HUES64 (cell line): Measurements from ENCODE around the gene SHFL.

Source experiments
- H3K27ac ChIP-seq: 2 replicates; pipeline ENCODE4 v1.7.0; 2013; ENCODE audit warnings: low read depth, low read length, inconsistent platforms
- H3K27me3 ChIP-seq: 2 replicates; pipeline ENCODE4 v1.6.1; 2013; ENCODE audit warnings: mild to moderate bottlenecking, low read length; ENCODE audit not compliant: insufficient read depth
- H3K36me3 ChIP-seq: 2 replicates; pipeline ENCODE4 v1.6.1; 2013; ENCODE audit warnings: mild to moderate bottlenecking, low read length; ENCODE audit not compliant: insufficient read depth
- H3K4me1 ChIP-seq: 2 replicates; pipeline ENCODE4 v1.6.1; 2013; ENCODE audit warnings: mild to moderate bottlenecking, low read length, moderate library complexity; ENCODE audit not compliant: insufficient read depth
- H3K4me3 ChIP-seq: 2 replicates; pipeline ENCODE4 v1.5.1; 2013; ENCODE audit warnings: mild to moderate bottlenecking, low read length, moderate library complexity
- H3K9ac ChIP-seq: 2 replicates; pipeline ENCODE4 v1.6.1; 2013; ENCODE audit warnings: mild to moderate bottlenecking, low read depth, low read length
- H3K9me3 ChIP-seq: 2 replicates; pipeline ENCODE4 v1.6.1; 2013; ENCODE audit warnings: low read depth, low read length; ENCODE audit not compliant: insufficient read depth
- WGBS: fragments of 150-250, 120-280 bp; methylation state at CpG from one replicate; pipeline ENCODE4 v1.1.7; 2013; ENCODE audit warnings: missing lambda C conversion rate; 5-methylcytosine and 5-hydroxymethylcytosine counted together

SHFL gene

GRCh38 chr19:10111405-10111811, 25.3 kb downstream of the SHFL start, which contains the start of gene P2RY11:
Gene P2RY11, plus strand, starts transcription at chr19:10111693. Its CDS starts 29 bp downstream, at chr19:10111722.
- H3K9me3 ChIP-seq, result no peaks in the 10 kb centered on the region
- H3K27me3 ChIP-seq, result no peaks in the 10 kb centered on the region
- peaks cover 5% of the 10 kb centered on the region for H3K4me1 ChIP-seq
- H3K4me3 ChIP-seq, result no peak within 1 kb of the TSS
- H3K27ac ChIP-seq, result no peak within 1 kb of the TSS
- peaks cover 63% of the 10 kb centered on the region for H3K36me3 ChIP-seq
- no peak within 1 kb of the TSS for H3K9ac ChIP-seq
- WGBS, result 93% methylated on average over 8 of the region's 8 CpGs

GRCh38 chr19:10112037-10112761, 26.1 kb downstream of the SHFL start:
- H3K27ac ChIP-seq, result no peak overlapping the region
- H3K9ac ChIP-seq, result no peak overlapping the region
- 87% methylated on average over 23 of the region's 23 CpGs for WGBS
- peaks cover 69% of the 10 kb centered on the region for H3K36me3 ChIP-seq
- H3K27me3 ChIP-seq, result no peaks in the 10 kb centered on the region
- H3K4me1 ChIP-seq, result peaks cover 2% of the 10 kb centered on the region
- no peak overlapping the region for H3K4me3 ChIP-seq
- H3K9me3 ChIP-seq, result no peaks in the 10 kb centered on the region

- H3K9ac ChIP-seq, result no peak overlapping the region
- no peaks in the 10 kb centered on the region for H3K27me3 ChIP-seq
- peak overlapping the region; percentile 19; the same call in 1 of the 2 replicates for H3K27ac ChIP-seq
- peaks cover 69% of the 10 kb centered on the region for H3K36me3 ChIP-seq
- H3K4me3 ChIP-seq, result no peak overlapping the region
- no peaks in the 10 kb centered on the region for H3K9me3 ChIP-seq
- WGBS, result 43% methylated on average over 25 of the region's 25 CpGs
- no peaks in the 10 kb centered on the region for H3K4me1 ChIP-seq
These were observed 26.9 kb downstream of the SHFL start for GRCh38 chr19:10112895-10113591.

- WGBS, result 87% methylated on average over 19 of the region's 19 CpGs
- H3K27ac ChIP-seq, result peak overlapping the region; percentile 19; the same call in 1 of the 2 replicates
- H3K27me3 ChIP-seq, result no peaks in the 10 kb centered on the region
- H3K36me3 ChIP-seq, result peaks cover 68% of the 10 kb centered on the region
- H3K4me1 ChIP-seq, result no peaks in the 10 kb centered on the region
- H3K9ac ChIP-seq, result no peak overlapping the region
- H3K9me3 ChIP-seq, result no peaks in the 10 kb centered on the region
- no peak overlapping the region for H3K4me3 ChIP-seq
These were observed 27.5 kb downstream of the SHFL start for GRCh38 chr19:10113592-10113963.

- peaks cover 63% of the 10 kb centered on the region for H3K36me3 ChIP-seq
- no peaks in the 10 kb centered on the region for H3K4me1 ChIP-seq
- no peaks in the 10 kb centered on the region for H3K9me3 ChIP-seq
- H3K9ac ChIP-seq, result no peak overlapping the region
- H3K4me3 ChIP-seq, result no peak overlapping the region
- no peaks in the 10 kb centered on the region for H3K27me3 ChIP-seq
- WGBS, result 93% methylated on average over 43 of the region's 43 CpGs
- no peak overlapping the region; the same call in 1 of the 2 replicates for H3K27ac ChIP-seq
These were observed 28.0 kb downstream of the SHFL start for GRCh38 chr19:10113964-10114650.

GRCh38 chr19:10114651-10115391, 28.7 kb downstream of the SHFL start:
- no peaks in the 10 kb centered on the region for H3K27me3 ChIP-seq
- no peak overlapping the region for H3K4me3 ChIP-seq
- H3K27ac ChIP-seq, result no peak overlapping the region
- no peaks in the 10 kb centered on the region for H3K4me1 ChIP-seq
- H3K9ac ChIP-seq, result no peak overlapping the region
- H3K36me3 ChIP-seq, result peaks cover 56% of the 10 kb centered on the region
- 89% methylated on average over 26 of the region's 26 CpGs for WGBS
- H3K9me3 ChIP-seq, result no peaks in the 10 kb centered on the region

- H3K27me3 ChIP-seq, result no peaks in the 10 kb centered on the region
- WGBS, result 96% methylated on average over 45 of the region's 45 CpGs
- no peak overlapping the region for H3K4me3 ChIP-seq
- no peak overlapping the region for H3K9ac ChIP-seq
- H3K27ac ChIP-seq, result no peak overlapping the region
- H3K4me1 ChIP-seq, result no peaks in the 10 kb centered on the region
- H3K9me3 ChIP-seq, result no peaks in the 10 kb centered on the region
- peaks cover 48% of the 10 kb centered on the region for H3K36me3 ChIP-seq
These were observed 29.4 kb downstream of the SHFL start for GRCh38 chr19:10115392-10116084.

GRCh38 chr19:10116085-10116865, 30.2 kb downstream of the SHFL start:
- Histone ChIP-seq H3K9ac (no peak overlapping the region), H3K27ac (no peak overlapping the region), H3K27me3 (no peaks in the 10 kb centered on the region), H3K9me3 (no peaks in the 10 kb centered on the region), H3K4me3 (no peak overlapping the region), H3K4me1 (no peaks in the 10 kb centered on the region), H3K36me3 (peaks cover 41% of the 10 kb centered on the region)
- WGBS, result 94% methylated on average over 35 of the region's 35 CpGs

- no peaks in the 10 kb centered on the region for H3K4me1 ChIP-seq
- peaks cover 37% of the 10 kb centered on the region for H3K36me3 ChIP-seq
- no peak overlapping the region for H3K9ac ChIP-seq
- 96% methylated on average over 21 of the region's 21 CpGs for WGBS
- no peaks in the 10 kb centered on the region for H3K27me3 ChIP-seq
- no peak overlapping the region for H3K27ac ChIP-seq
- H3K4me3 ChIP-seq, result no peak overlapping the region
- no peaks in the 10 kb centered on the region for H3K9me3 ChIP-seq
These were observed 30.9 kb downstream of the SHFL start for GRCh38 chr19:10116866-10117616.
